CD4-positive, alpha-beta T cell (primary cell): ENCODE measurements around the gene KDM8. TPM values are rescaled to one million over a fixed set of nuclear protein-coding genes. Genes with fewer than 3 reads are reported as not detected.

ENCODE experiments used
- ATAC-seq: fragments of 200-7000 bp; cut with Tn5 transposase; one replicate; pipeline ENCODE4 v1.10.0; 2022; ENCODE audit warnings: mild to moderate bottlenecking; ENCODE audit not compliant: poor library complexity
- CTCF ChIA-PET: fragments of 350-600 bp; sonication (Branson Sonifier 250); formaldehyde crosslinking; loops from one replicate; lab custom pipeline; 2021; ENCODE audit warnings: antibody characterized with exemption, inconsistent platforms; lab: Charles Lee
- POLR2A ChIA-PET: fragments of 350-600 bp; sonication (Branson Sonifier 250); formaldehyde crosslinking; loops from one replicate; lab custom pipeline; 2021; ENCODE audit warnings: antibody characterized with exemption, inconsistent platforms; lab: Charles Lee
- DNase-seq, 14 experiments: peaks; one replicate each; pipeline ENCODE4 v3.0.0-alpha.2; 2013 to 2020; ENCODE audit warnings: mixed read lengths in 2 of 14
- H3K27ac ChIP-seq, 2 donors: one replicate each; pipeline versions ENCODE4 v1.5.1 to v1.7.0; 2013; ENCODE audit warnings: low read length in 2 of 2, low read depth in 1 of 2, mild to moderate bottlenecking in 1 of 2
- H3K27me3 ChIP-seq, 2 experiments: 1 replicate in 1 of 2; 2 replicates in 1 of 2; pipeline versions ENCODE4 v1.6.1 to v1.7.0; 2013; ENCODE audit warnings: low read length in 2 of 2, control low read depth in 1 of 2, mild to moderate bottlenecking in 1 of 2, moderate library complexity in 1 of 2; ENCODE audit not compliant: insufficient read depth in 2 of 2, control insufficient read depth in 1 of 2
- H3K36me3 ChIP-seq: one replicate; pipeline ENCODE4 v1.6.1; 2013; ENCODE audit warnings: low read length, control low read depth; ENCODE audit not compliant: insufficient read depth
- H3K4me1 ChIP-seq: one replicate; pipeline ENCODE4 v1.6.1; 2013; ENCODE audit warnings: low read length, control low read depth; ENCODE audit not compliant: insufficient read depth
- H3K4me3 ChIP-seq: one replicate; pipeline ENCODE4 v1.5.1; 2013; ENCODE audit warnings: mild to moderate bottlenecking, low read length, moderate library complexity
- H3K9me3 ChIP-seq, 2 experiments: 1 replicate in 1 of 2; 2 replicates in 1 of 2; pipeline versions ENCODE4 v1.6.1 to v1.7.0; 2013; ENCODE audit warnings: low read length in 2 of 2, mild to moderate bottlenecking in 2 of 2, control low read depth in 1 of 2, moderate library complexity in 1 of 2; ENCODE audit not compliant: control insufficient read depth in 1 of 2, insufficient read depth in 1 of 2
- H3K27ac Mint-ChIP-seq: one replicate; pipeline ENCODE4 v1.8.0; 2020; ENCODE audit warnings: mixed read lengths
- H3K27me3 Mint-ChIP-seq: one replicate; pipeline ENCODE4 v1.8.0; 2021; ENCODE audit warnings: mixed read lengths
- H3K36me3 Mint-ChIP-seq: one replicate; pipeline ENCODE4 v1.8.0; 2021; ENCODE audit warnings: low read depth, mixed read lengths
- H3K4me1 Mint-ChIP-seq: one replicate; pipeline ENCODE4 v1.8.0; 2021; ENCODE audit warnings: low read depth, mixed read lengths
- H3K4me3 Mint-ChIP-seq: one replicate; pipeline ENCODE4 v1.8.0; 2020; ENCODE audit warnings: mild to moderate bottlenecking, mixed read lengths
- H3K9me3 Mint-ChIP-seq: one replicate; pipeline ENCODE4 v1.8.0; 2020; ENCODE audit warnings: mixed read lengths
- intact Hi-C, 2 experiments: fragments of 100-400 bp; cut with DNase I in 1 of 2; cut with micrococcal nuclease in 1 of 2; formaldehyde crosslinking; loops; one replicate each; pipeline versions ENCODE4 v1.15.1 to v1.9.0; 2023 to 2025; cut with DNase I, micrococcal nuclease
- total RNA-seq, 174 experiments: library from RNA in 2 of 174; stranded (reverse) in 2 of 174; gene quantifications; one replicate each; pipeline ENCODE4 v1.2.3 and lab custom pipeline; 2021 to 2026
- TF ChIP-seq, protein P1 (sequence below): fragments of 200-600 bp; IDR thresholded peaks from one replicate; pipeline ENCODE4 v1.8.0; 2022; ENCODE audit warnings: antibody characterized with exemption, mild to moderate bottlenecking

The KDM8 gene
- total RNA-seq, 2 experiments from 2014 or later = 15.1 to 17.3 TPM

DNA sequence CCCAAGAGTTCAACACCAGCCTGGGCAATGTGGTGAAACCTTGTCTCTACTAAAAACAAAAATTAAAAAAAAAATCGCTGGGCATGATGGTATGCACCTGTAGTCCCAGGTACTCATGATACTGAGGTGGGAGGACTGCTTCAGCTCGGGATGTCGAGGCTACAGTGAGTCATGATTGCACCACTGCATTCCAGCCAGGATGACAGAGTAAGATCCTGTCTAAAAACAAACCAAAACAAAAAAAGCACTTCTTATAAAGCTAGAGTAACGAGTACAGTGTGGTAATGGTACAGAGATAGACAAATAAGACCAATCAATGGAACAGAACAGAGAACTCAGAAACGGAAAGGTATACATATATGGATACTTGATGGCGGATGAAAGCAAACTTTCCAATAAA lies 60.8 kb downstream of the KDM8 start:
- ATAC-seq = no peak
- intact Hi-C loops = no loop called here
- H3K27ac ChIP-seq = no peak overlapping the region
- H3K4me3 ChIP-seq = no peak overlapping the region
- no peaks in the 10 kb centered on the region for H3K36me3 ChIP-seq
- H3K27ac Mint-ChIP-seq = no peak overlapping the region
- TF ChIP-seq, protein P1, sequence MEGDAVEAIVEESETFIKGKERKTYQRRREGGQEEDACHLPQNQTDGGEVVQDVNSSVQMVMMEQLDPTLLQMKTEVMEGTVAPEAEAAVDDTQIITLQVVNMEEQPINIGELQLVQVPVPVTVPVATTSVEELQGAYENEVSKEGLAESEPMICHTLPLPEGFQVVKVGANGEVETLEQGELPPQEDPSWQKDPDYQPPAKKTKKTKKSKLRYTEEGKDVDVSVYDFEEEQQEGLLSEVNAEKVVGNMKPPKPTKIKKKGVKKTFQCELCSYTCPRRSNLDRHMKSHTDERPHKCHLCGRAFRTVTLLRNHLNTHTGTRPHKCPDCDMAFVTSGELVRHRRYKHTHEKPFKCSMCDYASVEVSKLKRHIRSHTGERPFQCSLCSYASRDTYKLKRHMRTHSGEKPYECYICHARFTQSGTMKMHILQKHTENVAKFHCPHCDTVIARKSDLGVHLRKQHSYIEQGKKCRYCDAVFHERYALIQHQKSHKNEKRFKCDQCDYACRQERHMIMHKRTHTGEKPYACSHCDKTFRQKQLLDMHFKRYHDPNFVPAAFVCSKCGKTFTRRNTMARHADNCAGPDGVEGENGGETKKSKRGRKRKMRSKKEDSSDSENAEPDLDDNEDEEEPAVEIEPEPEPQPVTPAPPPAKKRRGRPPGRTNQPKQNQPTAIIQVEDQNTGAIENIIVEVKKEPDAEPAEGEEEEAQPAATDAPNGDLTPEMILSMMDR = no peak
- no peaks in the 10 kb centered on the region for H3K9me3 Mint-ChIP-seq
- ChIA-PET CTCF (interaction anchor here (1.1 to 2.7 kb wide), 4 partner anchors 9 to 85 kb away, joined by 3 to 11 read pairs (median 3); no protein-coding TSS in a partner anchor), POLR2A (interaction anchor here (1.1 to 1.8 kb wide), 3 partner anchors 10 to 29 kb away, joined by 4 to 6 read pairs (median 4); no protein-coding TSS in a partner anchor)
- H3K4me3 Mint-ChIP-seq = no peak overlapping the region
- peaks cover 19% of the 10 kb centered on the region for H3K36me3 Mint-ChIP-seq
- peaks cover 21% of the 10 kb centered on the region for H3K4me1 ChIP-seq
- H3K27me3 ChIP-seq = no peaks in the 10 kb centered on the region
- no peaks in the 10 kb centered on the region for H3K27me3 Mint-ChIP-seq
- no peaks in the 10 kb centered on the region for H3K9me3 ChIP-seq
- no peak for DNase-seq
- H3K4me1 Mint-ChIP-seq = peaks cover 77% of the 10 kb centered on the region

DNA sequence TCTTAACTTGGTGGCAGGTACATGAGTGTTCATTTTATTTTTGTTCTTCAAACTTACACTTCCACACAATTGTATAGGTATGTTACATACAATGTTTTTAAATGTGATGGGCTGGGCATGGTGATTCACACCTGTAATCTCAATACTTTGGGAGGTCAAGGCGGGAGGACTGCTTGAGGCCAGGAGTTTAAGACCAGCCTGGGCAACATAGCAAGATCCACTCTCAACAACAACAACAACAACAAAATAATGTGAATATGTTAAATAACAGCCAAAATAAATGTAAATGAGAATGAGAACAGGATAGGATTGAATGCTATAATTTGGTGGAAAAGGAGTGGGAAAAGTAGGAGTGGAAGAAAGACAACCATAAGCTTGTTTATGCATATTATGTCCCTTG lies 62.7 kb downstream of the KDM8 start:
- POLR2A ChIA-PET = interaction anchor here (0.9 to 1.7 kb wide), 4 partner anchors 12 to 35 kb away, joined by 3 to 6 read pairs (median 4); no protein-coding TSS in a partner anchor
- Mint-ChIP-seq H3K27ac (peak overlapping the region; percentile 51), H3K4me1 (peaks cover 78% of the 10 kb centered on the region), H3K36me3 (peaks cover 12% of the 10 kb centered on the region), H3K9me3 (no peaks in the 10 kb centered on the region), H3K27me3 (no peaks in the 10 kb centered on the region), H3K4me3 (peak overlapping the region; percentile 39)
- H3K27ac ChIP-seq = no peak overlapping the region
- intact Hi-C loops = no loop called here
- no peak for ATAC-seq
- no peaks in the 10 kb centered on the region for H3K9me3 ChIP-seq
- CTCF ChIA-PET = interaction anchor here (0.6 to 1.6 kb wide), 3 partner anchors 31 to 86 kb away, joined by 3 to 4 read pairs (median 3); no protein-coding TSS in a partner anchor
- peaks cover 28% of the 10 kb centered on the region for H3K4me1 ChIP-seq
- no peaks in the 10 kb centered on the region for H3K27me3 ChIP-seq
- no peak overlapping the region for H3K4me3 ChIP-seq
- H3K36me3 ChIP-seq = no peaks in the 10 kb centered on the region
- no peak for DNase-seq
- TF ChIP-seq, protein P1 = no peak

DNA sequence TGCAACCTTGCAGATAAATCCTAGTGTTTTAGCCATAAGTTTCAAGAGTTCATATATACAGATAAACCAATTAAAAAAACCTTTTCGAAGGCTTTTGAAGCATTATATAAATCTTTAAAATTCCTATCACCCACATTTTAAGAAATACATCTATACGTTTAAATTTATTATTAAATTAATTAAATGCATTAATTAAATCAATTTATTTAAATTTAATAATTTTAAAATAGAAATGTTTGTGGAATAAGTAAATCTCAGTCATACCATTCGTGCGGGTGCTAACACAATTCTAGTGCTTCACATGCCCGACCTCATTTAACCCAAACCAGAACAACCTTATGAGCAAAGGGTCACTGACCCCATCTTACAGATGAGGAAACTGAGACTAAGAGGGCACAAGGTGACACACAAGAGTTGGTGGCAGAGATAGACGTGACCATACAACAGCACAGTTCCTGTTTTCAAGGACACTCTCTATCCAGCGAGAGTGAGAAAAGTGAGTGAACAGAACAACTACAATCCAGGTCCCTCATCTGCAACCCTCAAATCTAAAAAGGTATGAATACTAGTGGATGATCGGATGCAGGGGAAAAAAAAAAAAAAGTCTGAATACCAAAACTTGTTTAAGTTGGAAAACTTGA lies 63.8 kb downstream of the KDM8 start:
- peaks cover 12% of the 10 kb centered on the region for H3K36me3 Mint-ChIP-seq
- POLR2A ChIA-PET = interaction anchor here (1.3 to 2.7 kb wide), 2 partner anchors 32 to 36 kb away, joined by 5 to 18 read pairs; no protein-coding TSS in a partner anchor
- no peak overlapping the region for H3K4me3 ChIP-seq

More for the DNA sequence above, 63.8 kb downstream of the KDM8 start:
- DNase-seq (no peak), ATAC-seq (no peak)
- TF ChIP-seq, protein P1 = no peak
- no peaks in the 10 kb centered on the region for H3K9me3 Mint-ChIP-seq
- Histone ChIP-seq H3K36me3 (no peaks in the 10 kb centered on the region), H3K9me3 (no peaks in the 10 kb centered on the region), H3K27me3 (no peaks in the 10 kb centered on the region), H3K27ac (no peak overlapping the region), H3K4me1 (peaks cover 30% of the 10 kb centered on the region)
- CTCF ChIA-PET = interaction anchor here (1.1 kb wide), 2 partner anchors 32 to 37 kb away, joined by 4 to 6 read pairs; no protein-coding TSS in a partner anchor
- peaks cover 78% of the 10 kb centered on the region for H3K4me1 Mint-ChIP-seq
- no peaks in the 10 kb centered on the region for H3K27me3 Mint-ChIP-seq
- H3K27ac Mint-ChIP-seq = peak overlapping the region; percentile 98
- intact Hi-C loops = no loop called here
- H3K4me3 Mint-ChIP-seq = peak overlapping the region; percentile 100
